GM18505 (cell line): ENCODE measurements around the gene CBR1.

Experiments
- ATAC-seq: cut with Tn5 transposase; IDR thresholded peaks from one replicate; pipeline ENCODE4 v1.9.1; 2021; ENCODE audit not compliant: unreplicated experiment
- POLR2A ChIP-seq: IDR thresholded peaks from 4 replicates; pipeline ENCODE4 v1.6.1; 2011; ENCODE audit warnings: borderline replicate concordance; ENCODE audit not compliant: insufficient read depth, insufficient read length; ENCODE audit errors: extremely low read depth

The CBR1 gene

DNA sequence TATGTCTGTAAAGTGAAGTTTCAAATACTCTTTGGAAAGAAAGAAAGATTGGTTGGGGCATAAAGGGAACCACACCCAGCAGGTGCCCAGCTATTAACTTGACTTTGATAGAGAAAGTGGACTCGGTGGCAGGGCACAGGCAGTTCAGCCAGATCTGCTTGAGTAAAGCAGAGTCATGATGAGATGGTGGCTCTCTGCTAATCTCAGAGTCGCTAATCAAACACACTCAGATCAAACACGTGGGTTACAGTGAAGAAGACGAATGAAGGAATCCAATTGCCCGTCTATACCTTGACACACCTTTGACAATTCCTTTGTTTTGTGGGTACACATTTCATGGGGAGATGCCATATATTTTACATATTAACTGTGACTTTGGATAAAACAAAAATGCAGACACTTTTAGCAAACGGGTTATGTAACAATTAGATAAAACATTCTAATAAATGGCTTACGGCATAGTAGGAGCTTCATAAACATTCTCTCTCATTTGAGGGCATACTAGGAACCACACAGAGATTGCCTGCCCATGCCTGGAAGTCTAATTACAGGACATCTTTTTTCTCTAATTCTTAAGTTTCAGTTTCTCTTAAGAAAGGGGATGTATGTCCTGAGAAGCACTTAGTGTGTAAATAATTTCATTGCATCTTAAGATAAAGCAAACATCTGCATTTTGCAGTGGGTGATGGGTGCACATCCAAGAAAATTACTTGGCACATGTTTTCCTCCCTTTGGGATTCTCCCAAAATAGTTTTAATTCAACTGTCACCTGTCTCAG, 7.2 kb downstream of the CBR1 start:
- TF ChIP-seq POLR2A, result no peak
- ATAC-seq, result no peak

DNA sequence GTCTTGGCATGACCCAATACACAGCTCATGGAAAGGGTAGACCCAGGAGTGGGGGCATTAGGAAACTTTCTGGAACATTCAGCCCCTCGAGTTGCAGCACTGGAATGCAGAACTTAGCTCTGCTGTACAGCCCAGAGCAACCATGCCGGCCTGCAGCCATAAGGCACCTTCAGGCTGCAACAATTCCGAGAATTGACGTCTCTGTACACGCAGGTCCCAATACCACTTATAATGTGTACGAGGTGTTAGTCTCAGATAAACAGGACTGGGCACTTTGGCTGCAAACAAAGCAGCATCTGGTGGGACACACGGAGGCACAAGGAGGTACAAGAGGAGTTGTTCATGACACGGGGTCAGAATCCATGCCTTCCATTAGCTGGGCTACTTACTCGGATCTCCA, 7.9 kb downstream of the CBR1 start:
- ATAC-seq, result no peak
- no peak for TF ChIP-seq POLR2A

DNA sequence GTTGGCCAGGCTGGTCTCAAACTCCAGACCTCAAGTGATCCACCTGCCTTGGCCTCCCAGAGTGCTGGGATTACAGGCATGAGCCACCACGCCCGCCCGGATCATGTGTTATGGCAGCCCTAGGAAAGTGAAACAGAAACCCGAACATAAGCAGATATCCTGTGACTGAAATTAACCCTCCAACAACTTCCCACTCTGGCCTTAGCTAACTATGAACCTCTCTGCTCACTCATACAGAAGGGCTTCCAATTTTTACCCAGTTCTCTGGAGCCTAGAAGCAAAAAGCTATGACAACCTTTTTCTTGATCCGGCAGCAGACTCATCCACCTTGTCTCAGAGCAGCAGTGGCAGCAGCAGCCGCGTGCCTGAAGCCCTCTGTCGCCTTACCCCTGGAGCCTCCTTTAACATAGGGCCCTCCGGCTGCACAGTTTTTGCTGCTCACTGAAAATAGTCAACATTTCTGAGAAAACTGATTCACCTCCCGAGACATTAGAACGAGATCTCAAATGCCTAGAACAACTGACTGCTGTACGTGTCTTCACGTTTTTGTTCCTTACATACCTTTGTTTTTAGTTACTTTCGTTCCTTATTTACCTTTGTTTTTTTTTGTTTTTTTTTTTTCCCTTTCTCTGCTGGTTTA, 9.3 kb downstream of the CBR1 start:
- no peak for ATAC-seq
- no peak for TF ChIP-seq POLR2A

DNA sequence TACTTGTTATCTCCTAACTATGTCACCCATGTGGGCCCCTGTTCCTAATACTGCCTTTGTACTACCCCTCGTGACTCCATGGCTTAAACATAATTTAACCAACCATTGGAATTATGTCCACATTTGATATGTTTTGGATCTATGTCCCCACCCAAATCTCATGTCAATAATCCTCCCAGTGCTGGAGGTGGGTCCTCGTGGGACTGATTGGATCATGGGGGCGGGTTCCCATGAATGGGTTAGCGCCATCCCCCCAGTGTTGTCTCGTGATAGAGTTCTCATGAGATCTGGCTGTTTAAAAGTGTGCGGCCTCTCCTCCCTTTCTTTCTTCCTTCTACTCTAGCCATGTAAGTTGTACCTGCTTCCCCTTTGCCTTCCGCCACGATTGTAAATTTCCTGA, 9.8 kb downstream of the CBR1 start:
- no peak for TF ChIP-seq POLR2A
- no peak for ATAC-seq

DNA sequence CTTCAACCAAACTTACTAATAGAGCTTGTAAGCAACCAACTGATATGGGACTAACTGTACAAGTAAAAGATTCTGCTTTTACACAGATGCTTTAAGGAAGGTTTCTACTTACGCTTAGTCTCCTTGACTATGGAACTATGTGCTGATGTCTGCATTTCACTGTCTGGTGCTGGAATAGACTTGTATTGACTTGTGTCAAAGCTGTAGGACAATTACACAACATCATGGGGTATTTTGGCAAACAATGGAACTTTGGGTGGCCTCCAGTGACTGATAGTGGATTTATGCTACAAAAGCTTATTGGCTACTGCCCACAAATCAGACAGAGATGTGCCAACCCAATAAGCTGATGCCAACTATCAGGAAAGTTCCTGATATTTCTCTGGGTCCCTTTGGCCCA, 10.6 kb downstream of the CBR1 start:
- no peak for TF ChIP-seq POLR2A
- ATAC-seq, result no peak

DNA sequence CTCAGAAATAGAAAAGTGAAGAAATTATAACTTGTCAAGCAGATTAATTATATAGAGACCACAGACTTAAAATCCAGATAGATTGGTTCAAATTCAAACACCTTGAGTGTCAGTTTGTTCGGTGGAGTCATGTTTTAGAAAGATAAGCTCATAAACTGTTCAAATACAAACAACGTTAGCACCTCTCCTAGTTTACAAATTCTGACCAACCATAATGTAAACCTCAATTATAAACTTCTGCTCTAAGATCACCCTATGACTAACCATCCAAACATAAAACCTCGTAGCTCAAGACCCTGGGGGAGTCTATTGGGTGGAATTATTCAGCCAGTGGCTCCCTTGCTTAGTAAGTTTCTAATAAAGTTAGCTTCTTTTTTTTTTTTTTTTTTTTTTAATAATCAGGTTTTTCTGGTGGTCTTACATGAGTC, 12.4 kb downstream of the CBR1 start:
- no peak for ATAC-seq

DNA sequence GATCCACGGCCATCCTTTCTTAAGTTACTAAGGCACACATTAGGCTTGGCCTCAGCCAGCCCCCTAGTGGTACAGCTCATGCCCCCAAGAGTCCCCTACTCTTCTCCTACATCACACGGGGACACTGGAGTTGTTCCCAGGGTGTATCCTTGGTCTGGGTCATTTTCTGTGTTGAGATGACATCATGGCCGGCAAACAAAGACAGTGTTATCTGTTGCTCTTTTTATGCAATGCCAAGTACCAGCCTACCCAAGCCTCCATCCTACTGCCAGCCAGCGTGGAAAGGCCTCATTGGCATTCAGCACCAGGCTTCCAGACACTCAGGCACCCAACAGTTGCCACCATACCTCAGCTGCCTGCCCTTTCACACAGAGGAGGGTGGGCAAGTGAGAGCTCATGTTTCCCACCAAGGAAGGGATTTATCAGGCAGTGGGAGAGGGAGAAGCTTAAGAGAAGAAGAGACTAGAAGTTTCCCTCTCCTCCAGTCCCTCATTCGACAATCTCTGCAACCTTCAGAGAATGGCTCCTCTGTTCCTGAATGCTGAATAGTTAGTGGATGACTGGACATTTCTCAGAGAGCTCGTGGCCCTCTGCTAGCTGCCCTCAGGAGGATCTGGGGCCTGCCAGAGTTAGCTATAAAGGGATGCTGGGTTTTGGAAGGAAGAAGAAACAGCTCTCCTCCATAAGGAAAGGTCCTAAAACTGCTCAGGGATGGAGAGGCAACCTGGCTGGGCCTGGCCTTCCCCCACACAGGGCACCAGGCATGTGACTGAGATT, 17.7 kb downstream of the CBR1 start:
- no peak for ATAC-seq
- TF ChIP-seq POLR2A, result no peak

More for the DNA sequence above, 12.4 kb downstream of the CBR1 start:
- no peak for TF ChIP-seq POLR2A

DNA sequence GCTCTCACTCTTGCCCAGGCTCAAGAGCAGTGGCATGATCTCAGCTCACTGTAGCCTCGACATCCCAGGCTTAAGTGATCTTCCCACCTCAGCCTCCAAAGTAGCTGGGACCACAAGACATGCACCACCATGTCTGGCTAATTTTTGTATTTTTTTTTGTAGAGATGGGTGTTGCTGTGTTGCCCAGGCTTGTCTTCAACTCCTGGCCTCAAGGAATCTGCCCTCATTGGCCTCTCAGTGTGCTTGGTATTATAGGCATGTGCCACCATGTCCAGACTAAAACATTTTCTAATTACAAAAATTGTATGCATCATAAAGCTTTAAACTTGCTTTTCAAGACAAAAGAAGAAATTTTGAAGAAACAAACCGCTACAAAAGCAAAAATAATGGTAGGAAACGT, 20.1 kb downstream of the CBR1 start:
- TF ChIP-seq POLR2A, result no peak
- no peak for ATAC-seq

DNA sequence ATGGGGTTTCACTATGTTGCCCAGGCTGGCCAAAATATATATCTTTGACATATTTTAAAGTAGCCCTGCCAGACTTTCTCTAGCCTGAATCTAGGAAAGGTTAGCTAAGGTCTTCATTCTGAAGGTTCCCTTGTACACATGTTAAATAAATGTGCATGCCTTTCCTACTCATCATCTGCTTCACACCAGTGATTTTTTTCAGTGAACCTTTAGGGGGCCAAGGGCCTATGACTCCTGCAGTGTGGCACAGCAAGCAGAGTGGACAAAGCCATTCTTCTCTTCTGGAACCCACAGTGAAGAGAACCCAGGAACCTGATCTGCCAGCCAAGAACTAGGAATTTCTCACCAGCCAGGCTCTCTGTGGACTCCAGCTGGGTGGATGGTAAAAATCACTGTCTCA, 22.9 kb downstream of the CBR1 start:
- ATAC-seq, result no peak
- no peak for TF ChIP-seq POLR2A

DNA sequence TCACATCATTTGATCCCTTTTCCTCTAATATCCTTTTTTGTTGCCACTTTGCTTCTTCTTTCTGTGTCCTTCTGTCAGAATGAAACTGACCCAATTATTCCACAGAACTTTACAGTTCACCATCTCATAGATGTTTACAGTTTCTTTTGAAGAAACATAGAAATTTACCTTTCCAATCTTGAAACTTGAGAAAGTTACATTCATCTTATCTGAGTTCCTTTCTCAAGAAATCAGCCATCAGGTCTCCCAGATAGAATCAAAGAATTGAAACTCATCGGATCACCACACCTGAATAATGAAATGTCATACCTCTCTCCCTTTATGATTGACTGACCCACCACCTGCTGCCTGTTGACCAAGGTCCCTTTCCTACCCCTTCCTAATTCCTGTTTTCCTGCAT, 23.7 kb downstream of the CBR1 start:
- no peak for TF ChIP-seq POLR2A
- ATAC-seq, result no peak

DNA sequence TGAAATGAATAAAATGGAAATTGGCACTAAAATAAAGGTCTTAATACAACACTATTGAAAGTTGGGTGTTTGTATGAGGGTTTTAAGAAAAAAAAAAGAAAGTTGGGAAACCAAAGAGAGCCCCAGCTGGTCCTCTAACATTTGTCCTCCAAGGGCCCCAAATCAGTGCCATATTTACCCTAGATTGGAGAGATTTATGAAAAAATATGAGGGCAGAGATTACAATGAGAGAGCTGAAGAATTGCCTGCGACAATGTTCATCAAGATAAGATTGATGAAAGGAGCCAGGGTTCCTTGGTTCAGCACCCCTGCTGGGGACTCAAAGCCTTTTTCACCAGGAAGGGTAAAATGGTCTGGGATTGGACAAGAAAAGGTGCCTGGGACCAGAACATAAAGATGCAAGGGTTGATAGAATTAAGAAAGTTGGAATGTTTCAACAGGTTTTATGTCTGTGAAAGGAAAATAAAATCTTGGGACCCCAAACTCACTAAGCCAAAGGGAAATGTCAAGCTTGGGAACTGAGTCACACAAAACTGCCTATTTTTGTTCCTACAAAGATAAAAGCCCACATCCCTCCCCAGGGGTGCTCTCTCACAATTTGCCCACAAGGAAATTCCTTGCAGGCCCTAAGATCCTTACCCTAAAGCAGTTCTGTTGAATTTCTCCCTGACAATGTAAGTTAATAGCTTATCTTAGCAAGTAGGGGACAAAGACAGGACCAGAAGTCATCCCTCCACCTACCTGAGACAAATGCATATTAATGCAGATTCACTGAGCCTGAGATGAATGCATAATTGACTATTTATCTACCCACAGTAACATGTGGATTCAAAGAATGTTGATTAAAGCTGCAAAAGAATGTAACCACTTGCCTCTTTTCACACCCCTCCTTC, 26.8 kb downstream of the CBR1 start:
- no peak for TF ChIP-seq POLR2A
- ATAC-seq, result no peak

DNA sequence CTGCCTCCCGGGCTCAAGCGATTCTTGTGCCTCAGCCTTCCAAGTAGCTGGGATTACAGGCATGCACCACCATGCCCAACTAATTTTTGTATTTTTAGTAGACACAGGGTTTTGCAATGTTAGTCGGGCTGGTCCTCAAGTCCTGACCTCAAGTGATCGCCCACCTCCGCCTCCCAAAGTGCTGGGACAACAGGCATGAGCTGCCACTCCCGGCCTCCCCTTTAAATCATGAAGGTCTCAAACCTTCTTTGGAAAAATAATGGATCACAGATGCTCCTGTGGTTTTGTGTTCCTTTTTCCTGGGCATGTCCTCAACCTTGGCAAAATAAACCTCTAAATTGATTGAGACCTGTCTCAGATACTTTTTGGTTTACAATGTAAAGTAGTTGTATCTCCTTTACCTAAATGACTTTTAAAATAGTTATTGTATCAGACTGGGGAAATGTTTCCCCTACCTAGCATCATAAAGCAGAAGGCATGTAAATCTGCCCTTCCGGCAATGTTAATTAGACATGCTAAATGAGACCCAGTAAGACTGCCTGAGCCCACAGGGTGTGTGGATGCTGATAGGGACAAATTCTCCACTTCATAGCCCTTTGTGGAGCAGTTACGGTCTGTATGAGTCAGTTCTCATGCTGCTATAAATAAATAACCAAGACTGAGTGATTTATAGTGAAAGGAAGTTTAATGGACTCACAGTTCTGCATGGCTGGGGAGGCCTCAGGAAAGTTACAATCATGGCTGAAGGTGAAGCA, 27.8 kb downstream of the CBR1 start:
- ATAC-seq, result no peak
- TF ChIP-seq POLR2A, result no peak
